Measurements from ENCODE around the gene ROBO1.
"Not testable (repeated sequence)": the region's sequence is repeated elsewhere in the genome, so short reads cannot be mapped to it uniquely, and the experiment has no call there.

The ROBO1 gene

GRCh38 chr3:79245284-79246138, 522.3 kb downstream of the ROBO1 start:
- DNase-seq (ENCODE audit: low read depth), result no peak

GRCh38 chr3:79236496-79236895, 531.3 kb downstream of the ROBO1 start:
- no peak for DNase-seq (ENCODE audit: low read depth)

GRCh38 chr3:79233431-79234060, 534.3 kb downstream of the ROBO1 start:
- DNase-seq (ENCODE audit: low read depth), result no peak

GRCh38 chr3:79230266-79230665, 537.5 kb downstream of the ROBO1 start:
- no peak for DNase-seq (ENCODE audit: low read depth)

GRCh38 chr3:79217096-79217495, 550.7 kb downstream of the ROBO1 start:
- DNase-seq (ENCODE audit: low read depth), result no peak

GRCh38 chr3:79215286-79215685, 552.5 kb downstream of the ROBO1 start:
- DNase-seq (ENCODE audit: low read depth), result no peak

- no peak for DNase-seq (ENCODE audit: low read depth)
These were observed 556.0 kb downstream of the ROBO1 start for GRCh38 chr3:79211586-79212359.

- no peak for DNase-seq (ENCODE audit: low read depth)
These were observed 563.4 kb downstream of the ROBO1 start for GRCh38 chr3:79204351-79204750.

GRCh38 chr3:79203144-79203519, 564.7 kb downstream of the ROBO1 start:
- DNase-seq (ENCODE audit: low read depth), result no peak

- DNase-seq (ENCODE audit: low read depth), result no peak
These were observed 565.2 kb downstream of the ROBO1 start for GRCh38 chr3:79202471-79203143.

GRCh38 chr3:79200456-79200855, 567.3 kb downstream of the ROBO1 start:
- no peak for DNase-seq (ENCODE audit: low read depth)

GRCh38 chr3:79199966-79200365, 567.8 kb downstream of the ROBO1 start:
- DNase-seq (ENCODE audit: low read depth), result no peak

GRCh38 chr3:79187426-79187825, 580.4 kb downstream of the ROBO1 start:
- DNase-seq (ENCODE audit: low read depth), result no peak

- DNase-seq (ENCODE audit: low read depth), result no peak
These were observed 583.5 kb downstream of the ROBO1 start for GRCh38 chr3:79184251-79184650.

- DNase-seq (ENCODE audit: low read depth), result no peak
These were observed 584.3 kb downstream of the ROBO1 start for GRCh38 chr3:79183496-79183895.

GRCh38 chr3:79178471-79179180, 589.2 kb downstream of the ROBO1 start:
- DNase-seq (ENCODE audit: low read depth), result no peak

GRCh38 chr3:79175870-79176269, 591.9 kb downstream of the ROBO1 start:
- no peak for DNase-seq (ENCODE audit: low read depth)

GRCh38 chr3:79173259-79173658, 594.5 kb downstream of the ROBO1 start:
- not testable (repeated sequence) for DNase-seq (ENCODE audit: low read depth)

GRCh38 chr3:79172241-79172640, 595.6 kb downstream of the ROBO1 start:
- no peak for DNase-seq (ENCODE audit: low read depth)

GRCh38 chr3:79170021-79170420, 597.8 kb downstream of the ROBO1 start:
- DNase-seq (ENCODE audit: low read depth), result no peak

GRCh38 chr3:79167651-79168416, 600.0 kb downstream of the ROBO1 start:
- DNase-seq (ENCODE audit: low read depth), result no peak

Data from CMK (cell line).